BE2C (cell line): Measurements from ENCODE around the gene AP3S1.
"Not testable (repeated sequence)": the region's sequence is repeated elsewhere in the genome, so short reads cannot be mapped to it uniquely, and the experiment has no call there.

Experiments used
- DNase-seq: peaks from one replicate; pipeline ENCODE4 v3.0.0-alpha.2; 2020
- H3K27me3 ChIP-seq: fragments of 250-450 bp; sonication (Bioruptor Pico); 2 replicates; pipeline ENCODE4 v1.5.1; 2020; ENCODE audit warnings: mild to moderate bottlenecking
- H3K36me3 ChIP-seq: fragments of 250-450 bp; sonication (Bioruptor Pico); 2 replicates; pipeline ENCODE4 v1.5.1; 2020; ENCODE audit warnings: mild to moderate bottlenecking
- H3K4me1 ChIP-seq: fragments of 250-450 bp; sonication (Bioruptor Pico); 2 replicates; pipeline ENCODE4 v1.5.1; 2020
- H3K4me3 ChIP-seq: 2 replicates; pipeline ENCODE4 v1.5.1; 2011; ENCODE audit warnings: low read depth, low read length
- H3K9me3 ChIP-seq: fragments of 250-450 bp; sonication (Bioruptor Pico); 2 replicates; pipeline ENCODE4 v1.5.1; 2020
- TF ChIP-seq, protein P1 (sequence below): IDR thresholded peaks from 2 replicates; pipeline ENCODE4 v1.5.1; 2012; ENCODE audit warnings: mild to moderate bottlenecking, low read depth, low read length

AP3S1 gene

DNA sequence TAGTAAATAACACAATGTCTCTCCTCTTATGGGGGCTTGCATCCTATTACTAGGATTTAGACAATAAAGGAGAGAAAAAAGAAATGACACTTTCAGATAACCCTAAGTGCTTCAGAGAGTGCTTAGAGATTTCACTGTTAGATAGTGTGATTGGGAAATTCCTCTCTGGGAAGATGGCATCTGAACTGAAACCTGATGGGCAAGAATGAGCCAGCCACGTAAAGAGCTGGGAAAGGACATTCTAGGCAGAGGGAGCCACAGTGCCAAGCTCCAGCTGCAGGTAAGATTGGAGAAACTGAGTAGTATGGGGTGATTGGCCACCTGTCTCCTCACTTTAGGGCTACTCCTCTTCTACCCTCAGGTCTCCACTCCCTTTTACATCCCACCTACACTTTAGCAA, 39.8 kb upstream of the AP3S1 start:
- TF ChIP-seq, protein P1, sequence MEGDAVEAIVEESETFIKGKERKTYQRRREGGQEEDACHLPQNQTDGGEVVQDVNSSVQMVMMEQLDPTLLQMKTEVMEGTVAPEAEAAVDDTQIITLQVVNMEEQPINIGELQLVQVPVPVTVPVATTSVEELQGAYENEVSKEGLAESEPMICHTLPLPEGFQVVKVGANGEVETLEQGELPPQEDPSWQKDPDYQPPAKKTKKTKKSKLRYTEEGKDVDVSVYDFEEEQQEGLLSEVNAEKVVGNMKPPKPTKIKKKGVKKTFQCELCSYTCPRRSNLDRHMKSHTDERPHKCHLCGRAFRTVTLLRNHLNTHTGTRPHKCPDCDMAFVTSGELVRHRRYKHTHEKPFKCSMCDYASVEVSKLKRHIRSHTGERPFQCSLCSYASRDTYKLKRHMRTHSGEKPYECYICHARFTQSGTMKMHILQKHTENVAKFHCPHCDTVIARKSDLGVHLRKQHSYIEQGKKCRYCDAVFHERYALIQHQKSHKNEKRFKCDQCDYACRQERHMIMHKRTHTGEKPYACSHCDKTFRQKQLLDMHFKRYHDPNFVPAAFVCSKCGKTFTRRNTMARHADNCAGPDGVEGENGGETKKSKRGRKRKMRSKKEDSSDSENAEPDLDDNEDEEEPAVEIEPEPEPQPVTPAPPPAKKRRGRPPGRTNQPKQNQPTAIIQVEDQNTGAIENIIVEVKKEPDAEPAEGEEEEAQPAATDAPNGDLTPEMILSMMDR: no peak
- H3K36me3 ChIP-seq: no peaks in the 10 kb centered on the region
- no peak overlapping the region for H3K4me3 ChIP-seq
- H3K27me3 ChIP-seq: no peaks in the 10 kb centered on the region
- H3K9me3 ChIP-seq: no peaks in the 10 kb centered on the region
- no peak for DNase-seq
- no peaks in the 10 kb centered on the region; the same call in 1 of the 2 replicates for H3K4me1 ChIP-seq

DNA sequence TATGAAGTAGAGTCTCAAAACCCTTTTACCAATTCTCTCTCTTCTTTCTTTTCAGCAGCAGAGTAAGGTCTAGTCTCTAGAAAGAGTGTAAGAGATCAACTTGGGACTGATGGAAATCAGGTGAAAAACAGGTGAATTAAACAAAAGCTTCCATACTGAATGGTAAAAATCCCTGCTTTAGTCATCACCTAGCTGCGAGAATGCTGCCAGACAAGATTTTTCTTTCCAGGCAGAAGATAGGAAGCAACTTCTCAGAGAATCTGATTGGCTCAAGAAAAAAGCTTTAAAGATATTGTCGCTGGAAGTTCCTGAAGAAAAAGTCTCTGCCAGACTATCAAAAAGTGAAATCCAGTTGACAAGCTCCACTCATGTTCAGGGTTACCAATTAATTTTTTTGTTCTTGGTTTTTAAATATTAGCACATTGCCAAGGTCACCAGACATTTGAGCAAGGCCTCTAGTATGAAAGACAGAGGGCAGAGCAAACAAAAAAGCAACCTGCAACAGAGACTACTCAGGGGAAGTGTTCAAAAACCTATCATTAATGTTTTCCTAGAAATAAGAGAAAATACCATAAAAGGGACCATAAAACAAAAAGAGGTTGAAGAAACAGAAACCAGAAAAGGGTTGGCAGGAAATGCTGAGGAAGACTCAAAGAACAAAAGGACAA, 34.6 kb upstream of the AP3S1 start:
- H3K27me3 ChIP-seq: no peaks in the 10 kb centered on the region
- TF ChIP-seq, protein P1: no peak
- no peaks in the 10 kb centered on the region for H3K36me3 ChIP-seq
- no peaks in the 10 kb centered on the region for H3K4me1 ChIP-seq
- H3K9me3 ChIP-seq: no peaks in the 10 kb centered on the region
- no peak for DNase-seq
- H3K4me3 ChIP-seq: no peak overlapping the region

DNA sequence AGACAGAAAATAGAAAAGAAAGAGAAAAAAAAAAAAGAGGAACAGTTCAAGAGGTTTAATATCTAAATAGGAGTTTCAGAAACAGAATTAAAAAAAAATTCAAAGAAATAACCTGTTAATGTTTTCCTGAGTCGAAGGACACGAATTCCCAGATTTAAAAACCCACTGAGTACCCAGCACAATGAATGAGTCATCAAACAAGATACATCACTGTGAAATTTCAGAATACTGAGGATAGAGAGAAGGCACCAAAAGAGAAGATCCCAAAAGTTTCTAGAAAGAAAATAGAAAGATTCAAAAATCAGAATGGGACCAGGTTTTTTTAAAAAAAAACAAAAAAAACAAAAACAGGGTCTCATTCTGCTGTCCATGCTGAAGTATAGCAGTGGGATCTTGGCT, 34.1 kb upstream of the AP3S1 start:
- TF ChIP-seq, protein P1: no peak
- H3K36me3 ChIP-seq: no peaks in the 10 kb centered on the region

DNA sequence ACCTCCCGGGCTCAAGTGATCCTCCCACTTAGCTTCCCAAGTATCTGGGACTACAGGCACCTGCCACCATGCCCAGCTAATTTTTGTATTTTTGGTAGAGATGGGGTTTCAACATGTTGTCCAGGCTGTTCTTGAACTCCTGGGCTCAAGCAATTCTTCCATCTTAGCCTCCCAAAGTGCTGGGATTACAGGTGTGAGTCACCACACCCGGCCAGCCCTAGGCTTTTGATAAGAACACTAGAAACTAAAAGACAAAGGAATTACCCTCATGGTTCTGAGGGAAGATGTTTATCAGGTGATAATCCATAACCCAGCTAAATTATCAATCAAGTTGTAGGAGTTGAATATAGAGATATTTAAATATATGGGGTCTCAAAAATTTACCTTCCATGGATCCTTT, 33.7 kb upstream of the AP3S1 start:
- H3K9me3 ChIP-seq, H3K27me3 ChIP-seq, DNase-seq, H3K4me1 ChIP-seq, H3K36me3 ChIP-seq, H3K4me3 ChIP-seq: not testable (repeated sequence)

More for the DNA sequence above, 34.1 kb upstream of the AP3S1 start:
- no peak overlapping the region for H3K4me3 ChIP-seq
- no peaks in the 10 kb centered on the region for H3K4me1 ChIP-seq
- DNase-seq: no peak
- H3K27me3 ChIP-seq: no peaks in the 10 kb centered on the region; the same call in 1 of the 2 replicates
- H3K9me3 ChIP-seq: no peaks in the 10 kb centered on the region

DNA sequence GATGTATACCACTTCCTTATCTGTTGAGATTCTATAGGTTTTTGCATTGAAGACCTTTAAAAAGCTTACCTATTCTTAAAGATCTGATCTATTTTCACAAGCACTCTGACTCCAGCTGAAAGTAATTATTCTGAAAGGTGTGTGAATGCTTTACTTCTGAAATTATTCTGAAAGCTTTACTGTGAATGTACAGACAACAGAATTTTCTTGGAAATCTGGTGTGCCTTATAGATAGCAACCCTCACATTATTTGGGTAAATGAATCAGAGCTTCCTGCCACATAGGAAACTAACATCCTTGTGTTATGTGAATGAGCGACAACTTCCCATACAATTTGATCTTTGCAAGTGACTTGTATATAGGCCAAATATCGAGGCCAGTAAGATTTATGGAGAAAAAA, 31.8 kb upstream of the AP3S1 start:
- Histone ChIP-seq H3K4me1 (no peaks in the 10 kb centered on the region), H3K4me3 (no peak overlapping the region), H3K36me3 (no peaks in the 10 kb centered on the region), H3K27me3 (peaks cover 20% of the 10 kb centered on the region), H3K9me3 (no peaks in the 10 kb centered on the region)
- DNase-seq: no peak
- TF ChIP-seq, protein P1: no peak

DNA sequence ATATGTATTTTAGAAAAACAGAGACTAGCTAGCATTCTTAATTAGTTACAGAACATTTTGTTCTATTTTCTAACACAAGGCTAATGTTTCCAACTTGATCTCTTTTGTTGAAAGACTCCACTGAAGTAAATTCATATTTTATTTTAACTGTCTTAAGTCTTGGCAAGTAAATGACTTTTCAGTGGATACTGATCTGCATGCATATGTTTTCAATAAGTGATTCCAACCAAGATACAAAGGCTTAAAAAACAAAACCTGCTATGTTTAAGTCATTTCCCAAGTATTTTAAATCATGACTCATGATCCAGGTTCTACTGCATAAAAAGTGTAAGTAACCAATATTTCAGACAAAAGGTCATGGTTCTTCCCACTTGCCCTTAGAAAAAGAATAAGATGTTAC, 31.0 kb upstream of the AP3S1 start:
- H3K4me1 ChIP-seq: no peaks in the 10 kb centered on the region
- DNase-seq: no peak

More for the DNA sequence above, 31.0 kb upstream of the AP3S1 start:
- Histone ChIP-seq H3K9me3 (no peaks in the 10 kb centered on the region), H3K36me3 (no peaks in the 10 kb centered on the region), H3K27me3 (peaks cover 29% of the 10 kb centered on the region), H3K4me3 (no peak overlapping the region)
- TF ChIP-seq, protein P1: no peak
